Stimulated activated CD4-positive, alpha-beta T cell treated with anti-CD3 and anti-CD28 coated beads, Interleukin-12 subunit alpha, Interleukin-12 subunit beta, amount 100 ng/mL, for 4 hours (primary cell): Measurements from ENCODE around the gene RASL11B.
"Not testable (repeated sequence)": the region's sequence is repeated elsewhere in the genome, so short reads cannot be mapped to it uniquely, and the experiment has no call there.

Experiments used
- DNase-seq: peaks from one replicate; pipeline ENCODE4 v3.0.0-alpha.2; 2020

The RASL11B gene, protein sequence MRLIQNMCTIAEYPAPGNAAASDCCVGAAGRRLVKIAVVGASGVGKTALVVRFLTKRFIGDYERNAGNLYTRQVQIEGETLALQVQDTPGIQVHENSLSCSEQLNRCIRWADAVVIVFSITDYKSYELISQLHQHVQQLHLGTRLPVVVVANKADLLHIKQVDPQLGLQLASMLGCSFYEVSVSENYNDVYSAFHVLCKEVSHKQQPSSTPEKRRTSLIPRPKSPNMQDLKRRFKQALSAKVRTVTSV

DNA sequence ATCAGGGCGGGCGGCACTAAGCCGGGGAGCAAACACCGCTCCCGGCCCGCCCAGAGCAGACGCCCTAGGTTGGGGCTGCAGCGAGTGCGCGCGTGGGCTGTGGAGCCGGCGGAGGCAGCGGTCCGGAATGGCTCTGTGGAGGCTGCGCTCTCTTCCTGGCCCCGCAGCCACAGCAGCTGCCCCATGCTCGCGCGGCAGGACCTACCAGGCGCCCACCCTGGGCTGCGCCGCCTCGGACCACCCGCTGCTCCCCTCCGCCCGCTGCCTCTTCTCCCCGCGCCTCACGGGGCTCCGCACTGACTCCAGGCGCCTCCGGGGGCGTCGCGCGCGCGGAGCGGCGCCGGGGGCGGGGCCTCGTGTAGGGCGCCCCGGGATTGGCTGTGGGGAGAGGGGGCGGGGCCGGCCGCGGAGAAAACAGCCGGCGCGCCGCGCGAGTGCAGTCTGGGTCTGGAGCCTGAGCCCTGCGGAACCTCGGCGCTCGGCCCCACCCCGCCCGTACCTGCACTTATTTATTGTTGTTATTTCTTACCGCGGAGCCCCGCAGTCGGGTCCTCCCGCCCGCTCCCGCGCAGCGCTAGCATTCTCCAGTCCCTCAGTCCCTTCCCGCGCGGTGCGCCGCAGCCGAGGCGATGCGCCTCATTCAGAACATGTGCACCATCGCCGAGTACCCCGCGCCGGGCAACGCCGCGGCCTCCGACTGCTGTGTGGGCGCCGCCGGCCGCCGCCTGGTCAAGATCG lies at the start of gene RASL11B:
RASL11B (plus strand) TSS at position 439 of the 738 bp plus-strand sequence; CDS start at position 630, 191 bp downstream.
- peak; percentile 84 for DNase-seq

GRCh38 chr4:52813546-52813945 lies 48.6 kb upstream of the RASL11B start:
- DNase-seq = no peak

GRCh38 chr4:52822583-52822971 lies 39.5 kb upstream of the RASL11B start:
- no peak for DNase-seq

DNA sequence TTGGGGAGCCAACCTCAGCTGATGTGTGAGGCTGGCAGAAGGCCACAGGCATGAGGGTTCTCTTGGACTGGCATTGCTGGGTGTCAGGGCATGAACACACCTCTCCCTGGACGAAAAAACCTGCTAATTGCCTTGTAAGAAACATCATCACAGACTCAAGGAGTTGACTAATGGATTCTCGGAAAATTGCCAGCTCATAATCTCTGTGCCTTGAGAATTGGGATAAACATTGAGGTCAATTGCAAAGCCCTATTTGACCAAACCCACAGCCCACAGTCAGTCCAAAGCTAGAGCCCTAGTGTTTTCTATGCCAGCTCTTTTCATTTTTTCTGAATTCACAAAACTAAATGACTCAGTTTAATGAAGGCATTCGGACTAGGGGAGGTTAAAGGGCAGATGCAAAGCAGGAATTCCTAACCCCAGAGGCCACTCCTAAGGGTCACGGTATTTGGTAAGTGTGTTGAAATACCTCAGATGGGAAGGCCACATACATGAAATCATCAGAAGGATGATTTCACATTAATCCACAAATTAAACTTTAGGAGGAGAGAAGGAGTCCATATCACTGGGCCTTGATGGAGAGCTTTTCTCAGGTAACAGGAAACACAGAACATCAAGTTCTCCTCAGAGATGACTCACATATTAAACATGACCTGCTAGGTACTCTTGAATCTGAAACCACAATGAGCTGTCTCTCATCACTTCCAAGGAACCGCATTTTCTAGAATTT lies 39.0 kb upstream of the RASL11B start:
- DNase-seq = no peak

GRCh38 chr4:52823702-52824092 lies 38.4 kb upstream of the RASL11B start:
- DNase-seq = no peak

GRCh38 chr4:52824270-52824602 lies 37.9 kb upstream of the RASL11B start:
- DNase-seq = no peak

DNA sequence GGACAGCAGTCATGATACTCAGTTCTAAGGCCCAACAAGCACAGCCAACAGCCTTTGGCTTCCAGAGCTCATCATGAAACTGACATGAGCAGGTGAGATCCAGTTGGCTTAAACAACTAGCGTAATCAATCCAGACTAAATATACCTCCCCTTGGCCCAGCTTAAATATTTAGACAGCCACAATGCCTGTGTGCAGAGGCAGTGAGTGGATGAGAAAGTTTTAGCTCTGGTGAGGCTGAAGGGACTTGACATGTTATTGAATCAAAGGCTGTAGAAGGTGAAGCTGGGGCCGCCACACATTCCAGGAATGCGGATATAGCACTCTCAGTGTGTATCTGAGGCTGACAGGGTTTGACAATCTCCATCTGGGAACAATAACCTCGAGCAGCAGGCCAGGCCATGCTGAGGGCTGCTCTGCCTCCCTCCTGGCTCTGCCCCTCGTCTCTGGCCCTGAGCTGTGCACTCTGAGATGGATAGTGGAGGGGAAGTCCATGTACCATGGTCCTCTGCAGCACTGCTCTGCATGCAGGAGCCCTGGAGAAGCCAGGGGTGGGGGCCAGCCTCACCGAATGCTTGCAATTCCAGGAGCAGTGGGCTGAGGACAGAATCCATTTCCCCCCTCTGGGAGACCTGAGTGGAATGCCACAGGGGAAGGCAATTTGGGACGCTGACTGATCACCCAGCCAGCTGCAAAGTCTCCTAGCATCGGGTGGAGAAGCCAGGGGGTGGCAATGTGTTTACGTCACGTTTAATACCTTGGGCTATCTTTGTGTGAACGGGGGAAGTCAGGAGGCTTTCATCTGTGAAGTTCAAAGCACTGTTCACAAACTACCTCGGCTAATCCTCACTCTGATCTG lies 37.3 kb upstream of the RASL11B start:
- no peak for DNase-seq

- no peak for DNase-seq
These were observed 36.5 kb upstream of the RASL11B start for GRCh38 chr4:52825460-52826090.

- DNase-seq = no peak
These were observed 28.1 kb upstream of the RASL11B start for GRCh38 chr4:52833941-52834525.

- DNase-seq = not testable (repeated sequence)
These were observed 27.3 kb upstream of the RASL11B start for GRCh38 chr4:52834641-52835456.

DNA sequence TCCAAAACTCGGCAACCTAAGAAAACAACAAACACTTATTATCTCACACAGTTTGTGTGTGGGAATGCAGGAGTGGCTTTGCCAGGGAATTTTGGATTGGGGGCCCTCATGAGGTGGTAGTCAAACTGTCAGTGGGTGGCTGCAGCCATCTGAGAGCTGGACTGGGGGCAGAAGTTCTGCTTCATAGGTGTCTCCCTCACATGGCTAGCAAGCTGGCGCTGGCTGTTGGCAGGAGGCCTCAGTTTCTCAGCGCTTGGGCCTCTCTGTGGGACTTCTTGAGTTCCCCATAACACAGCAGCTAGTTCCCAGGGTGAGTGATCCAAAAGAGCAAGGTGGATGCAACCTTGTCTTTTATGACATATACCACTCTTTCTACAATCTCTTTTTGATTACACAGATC lies 26.0 kb upstream of the RASL11B start:
- DNase-seq = no peak

DNA sequence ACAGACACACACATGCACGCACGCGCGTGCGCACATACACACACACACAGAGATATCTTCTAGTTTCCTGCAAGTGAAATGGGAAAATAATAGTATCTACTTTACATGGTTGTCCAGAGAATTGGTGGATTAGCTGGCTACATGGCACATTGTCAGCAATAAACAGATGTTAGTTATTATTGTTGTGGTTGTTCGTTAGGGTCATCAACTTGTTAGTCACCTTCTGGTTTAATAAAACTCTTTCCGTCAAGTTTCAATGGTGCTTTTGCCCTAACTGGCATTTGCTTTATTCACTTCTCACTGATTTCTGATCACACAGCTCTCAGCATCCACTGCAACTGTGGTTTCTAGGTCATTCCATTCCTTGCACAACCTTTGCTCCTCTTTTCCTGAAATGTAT lies 25.4 kb upstream of the RASL11B start:
- DNase-seq = no peak

DNA sequence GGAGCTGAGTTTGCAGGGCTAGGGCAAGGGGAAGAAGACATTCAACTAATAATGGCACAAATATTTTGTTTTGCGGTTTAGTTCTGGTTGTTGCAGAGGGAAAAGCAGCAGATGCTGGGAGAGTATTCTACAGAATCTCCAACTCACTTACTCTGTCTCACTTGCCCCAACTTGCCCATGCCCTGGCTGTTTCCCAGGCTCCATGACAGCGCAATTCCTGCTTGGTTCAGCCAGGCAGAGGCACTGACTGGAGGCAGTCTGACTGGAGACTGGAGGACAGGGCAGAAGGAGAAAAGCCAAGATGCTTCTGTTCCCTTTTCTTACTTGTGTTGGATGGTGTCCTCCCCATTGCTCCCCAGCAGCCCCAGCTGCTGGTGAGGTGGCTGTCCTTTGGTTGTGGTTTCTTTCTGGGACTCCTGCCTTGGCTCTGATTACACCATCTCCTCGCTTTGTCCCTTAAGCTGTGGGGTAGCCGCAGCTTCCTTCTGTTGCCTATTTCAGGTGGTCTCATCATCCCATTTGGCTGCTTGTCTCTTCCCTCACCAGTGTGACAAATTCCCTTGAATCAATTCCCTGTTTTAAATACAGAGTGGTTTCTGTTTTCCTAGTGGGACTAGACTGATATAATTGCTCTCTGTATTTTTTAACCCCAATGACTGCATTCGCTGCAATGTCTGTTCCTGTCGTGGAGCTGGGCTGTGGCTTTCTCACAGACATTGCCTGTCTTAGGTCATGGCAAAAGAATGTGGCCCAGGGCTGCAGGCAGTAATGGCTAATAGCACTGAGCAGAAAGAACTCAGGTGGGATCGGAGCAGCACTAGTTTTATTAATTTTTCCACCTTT lies 24.2 kb upstream of the RASL11B start:
- no peak for DNase-seq

DNA sequence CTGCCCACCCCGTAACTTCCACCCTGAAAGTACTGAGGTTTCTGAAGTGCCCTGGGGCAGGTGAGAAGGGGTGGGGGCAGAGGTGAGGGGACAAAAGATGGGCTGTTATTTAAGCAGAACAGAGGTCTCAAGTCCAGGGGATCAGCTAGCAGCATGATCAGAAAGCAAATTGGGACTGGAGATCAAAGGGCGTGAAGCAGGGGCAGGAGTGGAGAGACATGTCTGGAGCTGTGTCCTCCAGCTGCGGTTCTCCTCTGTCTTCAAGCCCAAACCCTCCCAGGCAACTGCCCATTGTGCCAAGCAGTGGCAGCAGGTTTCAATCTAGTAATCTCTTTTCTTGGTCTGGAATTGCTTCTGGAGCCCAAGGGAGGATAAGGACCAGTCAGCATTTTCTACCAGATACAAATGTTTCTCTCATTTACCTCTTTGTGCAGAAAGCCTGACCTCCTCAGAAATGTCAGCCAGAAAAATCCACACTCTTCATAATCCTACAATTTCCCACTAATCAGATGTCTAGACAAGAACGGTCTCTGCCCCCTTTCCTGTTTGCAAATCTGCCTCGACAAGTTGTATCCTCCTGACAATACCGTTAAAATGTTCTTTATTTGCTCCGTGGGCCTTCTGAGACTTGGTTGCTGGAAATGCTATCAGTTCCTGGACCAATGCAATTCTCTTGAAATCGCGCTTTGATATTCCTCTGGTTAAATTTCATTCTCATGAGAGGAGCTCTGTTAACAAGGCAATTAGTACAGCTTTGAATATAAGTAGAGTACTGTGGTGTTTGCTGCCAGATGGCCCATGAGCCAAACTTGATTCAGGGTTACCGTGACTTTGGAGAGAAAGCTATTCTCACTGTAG lies 23.2 kb upstream of the RASL11B start:
- DNase-seq = no peak

GRCh38 chr4:52840531-52841370 lies 21.4 kb upstream of the RASL11B start:
- DNase-seq = no peak

DNA sequence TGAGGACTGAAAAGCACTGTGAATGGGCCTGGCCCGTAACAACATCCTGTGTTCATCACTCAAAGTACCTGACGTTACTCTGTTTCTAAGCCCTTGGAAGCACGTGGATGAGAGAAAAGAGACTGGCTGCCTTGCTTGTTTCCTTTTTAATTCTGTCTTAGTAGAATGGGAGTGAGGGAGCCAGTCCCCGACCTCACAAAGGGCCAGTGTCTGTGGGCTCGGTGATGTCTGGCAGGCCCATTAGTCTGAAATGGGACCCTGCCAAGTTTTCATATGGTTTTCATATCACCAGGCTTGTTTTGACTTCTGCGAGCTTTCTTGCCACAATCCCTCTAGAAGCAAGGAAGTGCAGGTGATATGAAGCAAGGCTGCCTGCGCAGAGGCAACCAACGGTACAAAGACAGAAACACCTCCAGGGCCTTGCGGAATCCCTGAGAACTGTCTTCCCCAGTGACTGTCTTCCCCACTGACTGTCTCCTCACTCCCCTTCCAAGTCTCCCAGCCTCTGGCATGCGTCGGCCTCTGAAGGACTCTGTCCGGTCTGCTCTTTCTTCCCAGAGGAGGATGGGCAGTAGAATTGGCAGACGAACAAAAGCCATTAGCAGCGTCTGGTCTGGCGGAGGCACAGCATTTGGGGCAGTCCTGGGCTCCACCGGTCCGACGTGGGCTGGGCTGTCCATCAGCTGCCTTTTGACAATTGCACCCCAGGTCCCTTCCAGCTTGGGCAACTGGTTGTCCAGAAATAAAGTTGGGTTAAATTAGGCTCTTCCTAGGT lies 20.2 kb upstream of the RASL11B start:
- no peak for DNase-seq

DNA sequence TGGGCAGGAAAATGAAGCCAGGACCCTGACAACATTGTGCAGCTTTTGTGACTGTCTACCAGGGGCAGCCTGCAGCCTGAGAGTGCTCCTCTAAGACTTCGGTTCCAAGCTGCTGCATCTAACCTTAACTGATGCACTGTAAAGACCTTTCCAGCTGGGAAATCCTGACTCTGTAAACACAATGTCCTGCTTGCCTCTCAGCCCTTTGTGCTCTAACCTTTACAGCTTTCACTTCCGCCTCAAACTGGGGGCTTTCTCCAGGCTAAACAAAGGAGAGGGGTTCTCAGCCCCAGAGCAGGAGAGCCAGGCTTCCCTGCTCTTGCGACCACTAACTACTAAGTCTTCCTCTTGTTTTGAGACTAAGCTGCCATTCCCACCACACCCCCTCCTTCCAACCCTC lies 19.3 kb upstream of the RASL11B start:
- no peak for DNase-seq

DNA sequence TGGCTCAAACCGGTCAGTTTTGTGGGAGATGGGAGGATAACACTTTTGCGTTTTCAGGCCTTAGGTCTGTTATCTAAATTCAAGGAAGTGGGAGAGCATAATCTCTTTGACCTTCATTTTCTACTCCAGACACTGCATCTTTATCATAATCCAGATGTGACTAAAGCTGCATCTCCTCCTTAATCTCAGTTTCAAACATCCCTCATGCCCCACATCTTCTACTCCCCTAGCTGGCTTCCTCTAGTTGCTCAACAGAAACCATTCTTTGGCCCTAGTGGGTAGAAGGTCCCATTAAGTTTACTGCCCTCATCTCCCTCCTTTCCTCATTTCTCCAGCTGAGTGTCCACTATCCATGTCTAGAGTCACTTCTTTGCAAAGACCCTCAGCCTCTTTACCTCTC lies 18.8 kb upstream of the RASL11B start:
- no peak for DNase-seq
